Neural progenitor cell (in vitro differentiated cells): ENCODE measurements around the gene PGAP3. TPM values are rescaled to one million over a fixed set of nuclear protein-coding genes. Genes with fewer than 3 reads are reported as not detected.

ENCODE experiments used
- DNase-seq: peaks from one replicate; pipeline ENCODE4 v3.0.0-alpha.2; 2016; ENCODE audit warnings: low spot score
- H2AFZ ChIP-seq: fragments of 200-600 bp; sonication (generic); replicated peaks from 2 replicates; pipeline ENCODE4 v1.6.1; 2016; ENCODE audit warnings: antibody characterized with exemption
- H3F3A ChIP-seq: fragments of 200-600 bp; sonication (generic); 2 replicates; pipeline ENCODE4 v1.6.1; 2016; ENCODE audit warnings: antibody characterized with exemption, low read depth
- H3K27ac ChIP-seq: fragments of 200-600 bp; sonication (generic); 2 replicates; pipeline ENCODE4 v1.5.1; 2016; ENCODE audit warnings: mild to moderate bottlenecking
- H3K27me3 ChIP-seq: fragments of 200-600 bp; sonication (generic); 2 replicates; pipeline ENCODE4 v1.6.1; 2016; ENCODE audit warnings: mild to moderate bottlenecking, moderate library complexity
- H3K36me3 ChIP-seq: fragments of 200-600 bp; sonication (generic); 2 replicates; pipeline ENCODE4 v1.5.1; 2016
- H3K4me1 ChIP-seq: fragments of 200-600 bp; sonication (generic); 2 replicates; pipeline ENCODE4 v1.6.1; 2016; ENCODE audit warnings: mixed run types
- H3K4me2 ChIP-seq: fragments of 200-600 bp; sonication (generic); 2 replicates; pipeline ENCODE4 v1.6.1; 2016
- H3K4me3 ChIP-seq: fragments of 200-600 bp; sonication (generic); 2 replicates; pipeline ENCODE4 v1.5.1; 2016
- H3K79me2 ChIP-seq: fragments of 200-600 bp; sonication (generic); 2 replicates; pipeline ENCODE4 v1.6.1; 2016; ENCODE audit warnings: low read depth
- H3K9ac ChIP-seq: fragments of 200-600 bp; sonication (generic); 2 replicates; pipeline ENCODE4 v1.6.1; 2016
- H3K9me3 ChIP-seq: fragments of 200-600 bp; sonication (generic); 2 replicates; pipeline ENCODE4 v1.5.1; 2016; ENCODE audit warnings: low read depth
- H4K20me1 ChIP-seq: fragments of 200-600 bp; sonication (generic); 2 replicates; pipeline ENCODE4 v1.6.1; 2016; ENCODE audit warnings: low read depth
- H3K27ac Mint-ChIP-seq: 3 replicates; pipeline ENCODE4 v1.8.0; 2021; ENCODE audit warnings: mixed read lengths
- H3K27me3 Mint-ChIP-seq: 2 replicates; pipeline ENCODE4 v1.8.0; 2022; ENCODE audit warnings: low read depth, mild to moderate bottlenecking, inconsistent platforms, moderate library complexity, mixed read lengths; ENCODE audit not compliant: insufficient read depth
- H3K36me3 Mint-ChIP-seq: 3 replicates; pipeline ENCODE4 v1.8.0; 2021; ENCODE audit warnings: mixed read lengths
- H3K4me1 Mint-ChIP-seq: 3 replicates; pipeline ENCODE4 v1.8.0; 2021; ENCODE audit warnings: mixed read lengths
- H3K4me3 Mint-ChIP-seq: 3 replicates; pipeline ENCODE4 v1.8.0; 2021; ENCODE audit warnings: mild to moderate bottlenecking, moderate library complexity, mixed read lengths
- H3K9me3 Mint-ChIP-seq: 3 replicates; pipeline ENCODE4 v1.8.0; 2020; ENCODE audit warnings: mixed read lengths
- CTCF ChIP-seq: fragments of 200-600 bp; sonication (generic); IDR thresholded peaks from 2 replicates; pipeline ENCODE4 v1.5.1; 2017; ENCODE audit warnings: antibody characterized with exemption, mild to moderate bottlenecking
- EZH2 ChIP-seq: fragments of 200-600 bp; sonication (generic); IDR thresholded peaks from 2 replicates; pipeline ENCODE4 v1.6.1; 2017; ENCODE audit warnings: antibody characterized with exemption, mild to moderate bottlenecking, moderate library complexity
- EZH2phosphoT487 ChIP-seq: fragments of 200-600 bp; sonication (generic); IDR thresholded peaks from 2 replicates; pipeline ENCODE4 v1.6.1; 2017; ENCODE audit warnings: antibody characterized with exemption
- total RNA-seq: library from RNA; depleted of rRNA; stranded (reverse); fragments of >200 nt; gene quantifications from 2 replicates; pipeline ENCODE4 v1.2.3, GENCODE V29; 2015; ENCODE audit warnings: low replicate concordance

PGAP3 gene
- total RNA-seq, 1 donor from 2014 or later: 6.6 TPM

- H3K4me1 ChIP-seq: no peaks in the 10 kb centered on the region
- Mint-ChIP-seq H3K27me3 (peaks cover 4% of the 10 kb centered on the region), H3K4me1 (no peaks in the 10 kb centered on the region), H3K9me3 (no peaks in the 10 kb centered on the region), H3K4me3 (no peak overlapping the region), H3K27ac (no peak overlapping the region), H3K36me3 (peaks cover 18% of the 10 kb centered on the region)
- no peaks in the 10 kb centered on the region for H3K9me3 ChIP-seq
- no peak overlapping the region for H3K4me2 ChIP-seq
- H2AFZ ChIP-seq: no peak overlapping the region
- peaks cover 3% of the 10 kb centered on the region for H3F3A ChIP-seq
- no peak for DNase-seq
- H3K9ac ChIP-seq: no peak overlapping the region
- H3K79me2 ChIP-seq: no peaks in the 10 kb centered on the region
- H3K27ac ChIP-seq: no peak overlapping the region
- no peaks in the 10 kb centered on the region for H3K27me3 ChIP-seq
- H3K4me3 ChIP-seq: no peak overlapping the region
- TF ChIP-seq CTCF (no peak), EZH2phosphoT487 (no peak), EZH2 (no peak)
- H4K20me1 ChIP-seq: peaks cover 11% of the 10 kb centered on the region
- H3K36me3 ChIP-seq: no peaks in the 10 kb centered on the region
These were observed 31.9 kb upstream of the PGAP3 start for GRCh38 chr17:39719563-39720355.

- H3K4me1 ChIP-seq: no peaks in the 10 kb centered on the region
- H3K79me2 ChIP-seq: no peaks in the 10 kb centered on the region
- H3F3A ChIP-seq: peaks cover 3% of the 10 kb centered on the region
- Mint-ChIP-seq H3K4me3 (no peak overlapping the region), H3K9me3 (no peaks in the 10 kb centered on the region), H3K27me3 (peaks cover 4% of the 10 kb centered on the region), H3K4me1 (no peaks in the 10 kb centered on the region), H3K27ac (no peak overlapping the region), H3K36me3 (peaks cover 18% of the 10 kb centered on the region)
- H3K9me3 ChIP-seq: no peaks in the 10 kb centered on the region
- no peak overlapping the region for H3K4me2 ChIP-seq
- H3K27me3 ChIP-seq: no peaks in the 10 kb centered on the region
- H3K36me3 ChIP-seq: no peaks in the 10 kb centered on the region
- H3K4me3 ChIP-seq: no peak overlapping the region
- H4K20me1 ChIP-seq: peaks cover 9% of the 10 kb centered on the region
- DNase-seq: no peak
- H2AFZ ChIP-seq: no peak overlapping the region
- H3K27ac ChIP-seq: no peak overlapping the region
- TF ChIP-seq EZH2 (no peak), CTCF (no peak)
- no peak overlapping the region for H3K9ac ChIP-seq
These were observed 29.8 kb upstream of the PGAP3 start for GRCh38 chr17:39717660-39718059.

GRCh38 chr17:39716879-39717536, 29.2 kb upstream of the PGAP3 start:
- H3K79me2 ChIP-seq: no peaks in the 10 kb centered on the region
- no peak overlapping the region for H2AFZ ChIP-seq
- no peaks in the 10 kb centered on the region for H3K27me3 ChIP-seq
- H3K4me2 ChIP-seq: no peak overlapping the region
- H3K4me1 ChIP-seq: no peaks in the 10 kb centered on the region
- H3K4me3 ChIP-seq: no peak overlapping the region
- H3K27ac ChIP-seq: no peak overlapping the region
- H3K27me3 Mint-ChIP-seq: peaks cover 4% of the 10 kb centered on the region
- no peak for DNase-seq
- no peaks in the 10 kb centered on the region for H3K4me1 Mint-ChIP-seq
- TF ChIP-seq EZH2: no peak
- TF ChIP-seq EZH2phosphoT487: no peak
- TF ChIP-seq CTCF: no peak
- H3K4me3 Mint-ChIP-seq: no peak overlapping the region
- H3K9ac ChIP-seq: no peak overlapping the region
- H4K20me1 ChIP-seq: peaks cover 6% of the 10 kb centered on the region
- H3K9me3 ChIP-seq: no peaks in the 10 kb centered on the region
- peaks cover 20% of the 10 kb centered on the region for H3K36me3 Mint-ChIP-seq
- peaks cover 3% of the 10 kb centered on the region for H3F3A ChIP-seq
- H3K9me3 Mint-ChIP-seq: no peaks in the 10 kb centered on the region
- H3K36me3 ChIP-seq: no peaks in the 10 kb centered on the region
- no peak overlapping the region for H3K27ac Mint-ChIP-seq
